Smooth muscle cell (in vitro differentiated cells): ENCODE measurements around the gene TOMT. TPM values are rescaled to one million over a fixed set of nuclear protein-coding genes. Genes with fewer than 3 reads are reported as not detected.
A peak's percentile ranks its signal among the peaks of the same experiment; 100 is the strongest.

Experiments
- DNase-seq: peaks from one replicate; lab custom pipeline; 2025; ENCODE audit not compliant: unreplicated experiment; lab: John Stamatoyannopoulos, UW
- H2AFZ ChIP-seq: fragments of 200-600 bp; sonication (generic); 2 replicates; pipeline ENCODE4 v1.6.0; 2016; ENCODE audit warnings: antibody characterized with exemption, low read depth, mild to moderate bottlenecking
- H3F3A ChIP-seq: fragments of 200-600 bp; sonication (generic); 2 replicates; pipeline ENCODE4 v1.6.0; 2017; ENCODE audit warnings: antibody characterized with exemption, low read depth
- H3K27ac ChIP-seq: fragments of 200-600 bp; sonication (generic); 2 replicates; pipeline ENCODE4 v1.5.1; 2016; ENCODE audit warnings: low read depth, mild to moderate bottlenecking
- H3K27me3 ChIP-seq: fragments of 200-600 bp; sonication (generic); 2 replicates; pipeline ENCODE4 v1.6.1; 2016; ENCODE audit warnings: low read depth, mild to moderate bottlenecking
- H3K36me3 ChIP-seq: fragments of 200-600 bp; sonication (generic); 2 replicates; pipeline ENCODE4 v1.5.1; 2016; ENCODE audit warnings: low read depth
- H3K4me1 ChIP-seq: fragments of 200-600 bp; sonication (generic); 2 replicates; pipeline ENCODE4 v1.5.1; 2016; ENCODE audit warnings: low read depth
- H3K4me2 ChIP-seq: fragments of 200-600 bp; sonication (generic); 2 replicates; pipeline ENCODE4 v1.6.0; 2016; ENCODE audit warnings: mild to moderate bottlenecking
- H3K4me3 ChIP-seq: fragments of 200-600 bp; sonication (generic); 2 replicates; pipeline ENCODE4 v1.5.1; 2016; ENCODE audit warnings: mild to moderate bottlenecking
- H3K79me2 ChIP-seq: fragments of 200-600 bp; sonication (generic); 2 replicates; pipeline ENCODE4 v1.6.0; 2016; ENCODE audit warnings: low read depth, mild to moderate bottlenecking
- H3K9ac ChIP-seq: fragments of 200-600 bp; sonication (generic); 2 replicates; pipeline ENCODE4 v1.6.0; 2016; ENCODE audit warnings: low read depth
- H3K9me3 ChIP-seq: fragments of 200-600 bp; sonication (generic); replicated peaks from 2 replicates; pipeline ENCODE4 v1.5.1; 2016; ENCODE audit warnings: low read depth
- H4K20me1 ChIP-seq: fragments of 200-600 bp; sonication (generic); 2 replicates; pipeline ENCODE4 v1.6.0; 2016; ENCODE audit warnings: low read depth
- WGBS: methylation state at CpG from one replicate; pipeline ENCODE4 v1.1.7; 2016; ENCODE audit warnings: low lambda C conversion rate; 5-methylcytosine and 5-hydroxymethylcytosine counted together
- polyA plus RNA-seq: library from polyadenylated mRNA; unstranded; fragments of >200 nt; fragmentation: Nextera tagmentation; extraction: Ambion mirVana; gene quantifications from 2 replicates; pipeline ENCODE4 v1.2.1, GENCODE V29; 2016
- total RNA-seq: library from RNA; depleted of rRNA; stranded (reverse); fragments of >200 nt; gene quantifications from 2 replicates; pipeline ENCODE4 v1.2.3, GENCODE V29; 2014
- TF ChIP-seq, protein P1 (sequence below): fragments of 200-600 bp; sonication (generic); IDR thresholded peaks from 2 replicates; pipeline ENCODE4 v1.5.1; 2017; ENCODE audit warnings: borderline replicate concordance, mild to moderate bottlenecking, antibody characterized with exemption; ENCODE audit not compliant: insufficient read depth, poor library complexity, severe bottlenecking

The TOMT gene
- total and polyA plus RNA-seq, 2 experiments from 2014 or later = not detected

GRCh38 chr11:72102946-72103753, 2.6 kb upstream of the TOMT start, which contains the start of gene LAMTOR1:
Gene LAMTOR1, minus strand, starts transcription at chr11:72103297. Its CDS starts 73 bp downstream, at chr11:72103224.
- peaks cover 8% of the 10 kb centered on the region for H3K4me1 ChIP-seq
- TF ChIP-seq, protein P1, sequence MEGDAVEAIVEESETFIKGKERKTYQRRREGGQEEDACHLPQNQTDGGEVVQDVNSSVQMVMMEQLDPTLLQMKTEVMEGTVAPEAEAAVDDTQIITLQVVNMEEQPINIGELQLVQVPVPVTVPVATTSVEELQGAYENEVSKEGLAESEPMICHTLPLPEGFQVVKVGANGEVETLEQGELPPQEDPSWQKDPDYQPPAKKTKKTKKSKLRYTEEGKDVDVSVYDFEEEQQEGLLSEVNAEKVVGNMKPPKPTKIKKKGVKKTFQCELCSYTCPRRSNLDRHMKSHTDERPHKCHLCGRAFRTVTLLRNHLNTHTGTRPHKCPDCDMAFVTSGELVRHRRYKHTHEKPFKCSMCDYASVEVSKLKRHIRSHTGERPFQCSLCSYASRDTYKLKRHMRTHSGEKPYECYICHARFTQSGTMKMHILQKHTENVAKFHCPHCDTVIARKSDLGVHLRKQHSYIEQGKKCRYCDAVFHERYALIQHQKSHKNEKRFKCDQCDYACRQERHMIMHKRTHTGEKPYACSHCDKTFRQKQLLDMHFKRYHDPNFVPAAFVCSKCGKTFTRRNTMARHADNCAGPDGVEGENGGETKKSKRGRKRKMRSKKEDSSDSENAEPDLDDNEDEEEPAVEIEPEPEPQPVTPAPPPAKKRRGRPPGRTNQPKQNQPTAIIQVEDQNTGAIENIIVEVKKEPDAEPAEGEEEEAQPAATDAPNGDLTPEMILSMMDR = peak; percentile 39
- 7% methylated on average over 44 of the region's 64 CpGs for WGBS
- H3K27ac ChIP-seq = peak within 1 kb of the TSS; percentile 90
- peak within 1 kb of the TSS; percentile 84 for H3K4me3 ChIP-seq
- peak within 1 kb of the TSS; percentile 49 for H2AFZ ChIP-seq
- H3K27me3 ChIP-seq = no peaks in the 10 kb centered on the region
- no peaks in the 10 kb centered on the region for H3K9me3 ChIP-seq
- peak within 1 kb of the TSS; percentile 98 for H3K4me2 ChIP-seq
- no peaks in the 10 kb centered on the region for H4K20me1 ChIP-seq
- H3K9ac ChIP-seq = peak within 1 kb of the TSS; percentile 96
- no peaks in the 10 kb centered on the region for H3F3A ChIP-seq
- no peaks in the 10 kb centered on the region for H3K36me3 ChIP-seq
- peaks cover 37% of the 10 kb centered on the region for H3K79me2 ChIP-seq
- DNase-seq = peak; percentile 94

- H3F3A ChIP-seq = no peaks in the 10 kb centered on the region
- TF ChIP-seq, protein P1 = no peak
- WGBS = 92% methylated on average over 11 of the region's 11 CpGs
Observed at GRCh38 chr11:72103754-72104167, 2.0 kb upstream of the TOMT start.

GRCh38 chr11:72111300-72112142, 5.8 kb downstream of the TOMT start:
- 8% methylated on average over 10 of the region's 10 CpGs for WGBS

More at GRCh38 chr11:72103754-72104167, 2.0 kb upstream of the TOMT start:
- H3K27me3 ChIP-seq = no peaks in the 10 kb centered on the region
- H2AFZ ChIP-seq = no peak overlapping the region
- no peak for DNase-seq
- H3K9me3 ChIP-seq = no peaks in the 10 kb centered on the region
- H3K4me3 ChIP-seq = peak overlapping the region; percentile 84
- H3K79me2 ChIP-seq = peaks cover 37% of the 10 kb centered on the region
- peaks cover 8% of the 10 kb centered on the region for H3K4me1 ChIP-seq
- H3K4me2 ChIP-seq = peak overlapping the region; percentile 80
- no peaks in the 10 kb centered on the region for H3K36me3 ChIP-seq
- peak overlapping the region; percentile 52 for H3K27ac ChIP-seq
- H4K20me1 ChIP-seq = no peaks in the 10 kb centered on the region
- H3K9ac ChIP-seq = no peak overlapping the region

More at GRCh38 chr11:72111300-72112142, 5.8 kb downstream of the TOMT start:
- H3F3A ChIP-seq = peaks cover 10% of the 10 kb centered on the region
- H3K79me2 ChIP-seq = no peaks in the 10 kb centered on the region
- H3K27me3 ChIP-seq = no peaks in the 10 kb centered on the region
- DNase-seq = no peak
- TF ChIP-seq, protein P1 = no peak
- H3K9ac ChIP-seq = peak overlapping the region; percentile 88
- no peaks in the 10 kb centered on the region for H4K20me1 ChIP-seq
- peak overlapping the region; percentile 93 for H3K27ac ChIP-seq
- H3K4me3 ChIP-seq = peak overlapping the region; percentile 52
- H2AFZ ChIP-seq = peak overlapping the region; percentile 23
- peak overlapping the region; percentile 80 for H3K4me2 ChIP-seq
- no peaks in the 10 kb centered on the region for H3K4me1 ChIP-seq
- no peaks in the 10 kb centered on the region for H3K36me3 ChIP-seq
- no peaks in the 10 kb centered on the region for H3K9me3 ChIP-seq
